MM.1S (cell line): ENCODE results near the gene NTPCR.

Experiments used
- EZH2 ChIP-seq: fragments of 300-600 bp; sonication (generic); optimal IDR thresholded peaks from 2 replicates; pipeline ENCODE3; 2017; ENCODE audit warnings: low read depth, mild to moderate bottlenecking, antibody characterized with exemption, low read length, mixed read lengths
- EZH2phosphoT487 ChIP-seq: fragments of 300-600 bp; sonication (generic); IDR thresholded peaks from 2 replicates; pipeline ENCODE4 v1.6.1; 2018; ENCODE audit warnings: antibody characterized with exemption, low read length
- TF ChIP-seq, protein P1 (sequence below): fragments of 300-600 bp; sonication (generic); IDR thresholded peaks from 2 replicates; pipeline ENCODE4 v1.5.1; 2016; ENCODE audit warnings: antibody characterized with exemption, low read length, mixed read lengths

DNA sequence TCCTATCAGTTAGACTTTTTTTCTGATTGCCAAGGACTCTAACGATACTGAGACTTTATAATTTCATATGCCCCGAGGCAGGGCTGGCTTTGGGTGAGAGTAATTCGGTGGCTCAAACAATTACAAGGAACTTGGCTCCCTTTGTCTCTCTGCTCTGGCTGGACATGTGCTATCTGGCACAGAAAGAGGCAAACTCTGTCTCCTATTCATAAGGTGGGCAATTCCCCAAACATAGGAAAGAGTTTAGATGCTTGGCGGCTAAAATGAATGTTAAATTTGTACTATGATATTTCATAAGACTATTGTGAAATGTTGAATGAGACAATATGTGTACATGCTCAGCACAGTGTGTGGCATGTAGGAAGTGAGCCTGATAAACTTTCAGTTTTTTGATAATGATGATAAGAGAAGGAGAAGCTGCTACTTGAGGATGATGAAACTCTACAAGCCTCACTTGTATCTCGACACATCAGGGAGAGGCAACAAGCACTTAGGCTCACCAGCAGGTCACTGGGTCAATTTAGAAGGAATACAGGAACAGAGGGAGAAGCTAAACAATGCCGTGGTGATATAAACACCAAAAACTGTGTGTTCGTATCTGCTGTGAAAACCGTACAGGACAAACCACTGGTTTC, 12.6 kb upstream of the NTPCR start:
- TF ChIP-seq EZH2 (no peak), EZH2phosphoT487 (no peak)
- TF ChIP-seq, protein P1, sequence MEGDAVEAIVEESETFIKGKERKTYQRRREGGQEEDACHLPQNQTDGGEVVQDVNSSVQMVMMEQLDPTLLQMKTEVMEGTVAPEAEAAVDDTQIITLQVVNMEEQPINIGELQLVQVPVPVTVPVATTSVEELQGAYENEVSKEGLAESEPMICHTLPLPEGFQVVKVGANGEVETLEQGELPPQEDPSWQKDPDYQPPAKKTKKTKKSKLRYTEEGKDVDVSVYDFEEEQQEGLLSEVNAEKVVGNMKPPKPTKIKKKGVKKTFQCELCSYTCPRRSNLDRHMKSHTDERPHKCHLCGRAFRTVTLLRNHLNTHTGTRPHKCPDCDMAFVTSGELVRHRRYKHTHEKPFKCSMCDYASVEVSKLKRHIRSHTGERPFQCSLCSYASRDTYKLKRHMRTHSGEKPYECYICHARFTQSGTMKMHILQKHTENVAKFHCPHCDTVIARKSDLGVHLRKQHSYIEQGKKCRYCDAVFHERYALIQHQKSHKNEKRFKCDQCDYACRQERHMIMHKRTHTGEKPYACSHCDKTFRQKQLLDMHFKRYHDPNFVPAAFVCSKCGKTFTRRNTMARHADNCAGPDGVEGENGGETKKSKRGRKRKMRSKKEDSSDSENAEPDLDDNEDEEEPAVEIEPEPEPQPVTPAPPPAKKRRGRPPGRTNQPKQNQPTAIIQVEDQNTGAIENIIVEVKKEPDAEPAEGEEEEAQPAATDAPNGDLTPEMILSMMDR = no peak
